B cell (primary cell): ENCODE data around the gene PLCB3. TPM values are rescaled to one million over a fixed set of nuclear protein-coding genes. Genes with fewer than 3 reads are reported as not detected.

ENCODE experiments used
- ATAC-seq: fragments of 200-7000 bp; cut with Tn5 transposase; one replicate; pipeline ENCODE4 v1.10.0; 2021; ENCODE audit warnings: low read depth, mild to moderate bottlenecking, moderate number of reproducible peaks, moderate library complexity
- CTCF ChIA-PET: fragments of 350-600 bp; sonication (Branson Sonifier 250); formaldehyde crosslinking; loops from one replicate; lab custom pipeline; 2021; ENCODE audit warnings: antibody characterized with exemption, inconsistent platforms; lab: Charles Lee
- POLR2A ChIA-PET: fragments of 350-600 bp; sonication (Branson Sonifier 250); formaldehyde crosslinking; loops from one replicate; lab custom pipeline; 2021; ENCODE audit warnings: antibody characterized with exemption; lab: Charles Lee
- DNase-seq: peaks from one replicate; pipeline ENCODE4 v3.0.0; 2013
- H2AFZ ChIP-seq: 2 replicates; pipeline ENCODE4 v1.6.1; 2012; ENCODE audit warnings: mild to moderate bottlenecking, low read depth, low read length; ENCODE audit not compliant: insufficient read depth, poor library complexity, severe bottlenecking
- H3K27ac ChIP-seq, 2 donors: 1 replicate in 1 of 2; 2 replicates in 1 of 2; pipeline ENCODE4 v1.5.1; 2012 to 2013; ENCODE audit warnings: low read length in 2 of 2, mild to moderate bottlenecking in 2 of 2, moderate library complexity in 1 of 2
- H3K27me3 ChIP-seq, 4 experiments: fragments of 200-600 bp in 1 of 4; sonication (generic) in 1 of 4; replicated peaks in 1 of 4; 1 replicate in 2 of 4; 2 replicates in 2 of 4; pipeline versions ENCODE4 v1.6.1 to v1.7.0; 2013 to 2016; ENCODE audit warnings: low read length in 3 of 4, mild to moderate bottlenecking in 2 of 4, mixed read lengths in 1 of 4, moderate library complexity in 1 of 4; ENCODE audit not compliant: insufficient read depth in 4 of 4, control insufficient read depth in 3 of 4; ENCODE audit errors: control extremely low read depth in 1 of 4
- H3K36me3 ChIP-seq, 2 experiments: replicated peaks in 1 of 2; 1 replicate in 1 of 2; 2 replicates in 1 of 2; pipeline versions ENCODE4 v1.6.1 to v1.7.1; 2013; ENCODE audit warnings: low read length in 1 of 2; ENCODE audit not compliant: insufficient read depth in 2 of 2, control insufficient read depth in 1 of 2; ENCODE audit errors: control extremely low read depth in 1 of 2, extremely low read depth in 1 of 2
- H3K4me1 ChIP-seq, 2 donors: fragments of 200-600 bp in 1 of 2; sonication (generic) in 1 of 2; 1 replicate in 1 of 2; 2 replicates in 1 of 2; pipeline versions ENCODE4 v1.5.1 to v1.6.1; 2013 to 2017; ENCODE audit warnings: low read length in 2 of 2; ENCODE audit not compliant: control insufficient read depth in 2 of 2, insufficient read depth in 2 of 2
- H3K4me2 ChIP-seq: replicated peaks from 2 replicates; pipeline ENCODE3; 2012; ENCODE audit warnings: mild to moderate bottlenecking, low read depth, low read length; ENCODE audit not compliant: poor library complexity, severe bottlenecking
- H3K4me3 ChIP-seq, 5 experiments: fragments of 200-600 bp in 1 of 5; sonication (generic) in 1 of 5; 1 replicate in 3 of 5; 2 replicates in 2 of 5; pipeline versions ENCODE4 v1.5.1 to v1.7.0; 2011 to 2016; ENCODE audit warnings: low read length in 4 of 5, mild to moderate bottlenecking in 4 of 5, low read depth in 2 of 5, control low read depth in 1 of 5, moderate library complexity in 1 of 5; ENCODE audit not compliant: insufficient read depth in 1 of 5; ENCODE audit errors: control extremely low read depth in 1 of 5, extremely low read depth in 1 of 5
- H3K79me2 ChIP-seq: fragments of 200-600 bp; sonication (generic); one replicate; pipeline ENCODE4 v1.6.0; 2016; ENCODE audit warnings: low read length; ENCODE audit not compliant: control insufficient read depth, insufficient read depth
- H3K9ac ChIP-seq: fragments of 200-600 bp; sonication (generic); 2 replicates; pipeline ENCODE4 v1.6.1; 2017; ENCODE audit warnings: mild to moderate bottlenecking, low read length, moderate library complexity
- H3K9me3 ChIP-seq, 3 donors: one replicate each; pipeline versions ENCODE4 v1.6.1 to v1.7.1; 2013; ENCODE audit warnings: low read length in 2 of 3; ENCODE audit not compliant: control insufficient read depth in 2 of 3, insufficient read depth in 1 of 3; ENCODE audit errors: control extremely low read depth in 1 of 3
- H4K20me1 ChIP-seq: 2 replicates; pipeline ENCODE4 v1.6.0; 2012; ENCODE audit warnings: mild to moderate bottlenecking, low read length; ENCODE audit not compliant: insufficient read depth, control insufficient read depth, poor library complexity, severe bottlenecking
- H3K27ac Mint-ChIP-seq: one replicate; pipeline ENCODE4 v1.8.0; 2021; ENCODE audit warnings: mixed read lengths
- H3K27me3 Mint-ChIP-seq: one replicate; pipeline ENCODE4 v1.8.0; 2021; ENCODE audit warnings: mixed read lengths
- H3K4me1 Mint-ChIP-seq: one replicate; pipeline ENCODE4 v1.8.0; 2021; ENCODE audit warnings: mixed read lengths
- H3K4me3 Mint-ChIP-seq: one replicate; pipeline ENCODE4 v1.8.0; 2021; ENCODE audit warnings: mixed read lengths
- H3K9me3 Mint-ChIP-seq: one replicate; pipeline ENCODE4 v1.8.0; 2022; ENCODE audit warnings: mixed read lengths; ENCODE audit not compliant: insufficient read depth
- EZH2 ChIP-seq: IDR thresholded peaks from 2 replicates; pipeline ENCODE4 v1.6.1; 2012; ENCODE audit warnings: borderline replicate concordance, low read depth, mild to moderate bottlenecking, moderate library complexity, low read length; ENCODE audit not compliant: insufficient read depth, poor library complexity, severe bottlenecking
- WGBS: methylation state at CpG from one replicate; pipeline ENCODE4 v1.1.5; 2013; ENCODE audit warnings: missing lambda C conversion rate; ENCODE audit not compliant: insufficient coverage; 5-methylcytosine and 5-hydroxymethylcytosine counted together
- intact Hi-C: fragments of 100-400 bp; cut with micrococcal nuclease; formaldehyde crosslinking; loops from one replicate; pipeline ENCODE4 v1.10.0; 2022
- polyA plus RNA-seq: library from polyadenylated mRNA; depleted of rRNA; stranded (reverse); fragments of >200 nt; gene quantifications from 2 replicates; pipeline ENCODE4 v1.2.3, GENCODE V29; 2012
- total RNA-seq, 2 donors: library from RNA; stranded (reverse); fragments of 120-200 nt in 1 of 2; gene quantifications; 1 replicate in 1 of 2; 2 replicates in 1 of 2; pipeline versions ENCODE4 v1.2.3 to v1.2.4, GENCODE V29; 2013 to 2022
- TF ChIP-seq, protein P1 (sequence below): fragments of 200-600 bp; IDR thresholded peaks from one replicate; pipeline ENCODE4 v1.8.0; 2022; ENCODE audit warnings: antibody characterized with exemption, mild to moderate bottlenecking

The PLCB3 gene
- total and polyA plus RNA-seq, 2 donors (not counting 1 experiment from before 2014, with no cell fraction given), result 3.0 to 8.1 TPM

DNA sequence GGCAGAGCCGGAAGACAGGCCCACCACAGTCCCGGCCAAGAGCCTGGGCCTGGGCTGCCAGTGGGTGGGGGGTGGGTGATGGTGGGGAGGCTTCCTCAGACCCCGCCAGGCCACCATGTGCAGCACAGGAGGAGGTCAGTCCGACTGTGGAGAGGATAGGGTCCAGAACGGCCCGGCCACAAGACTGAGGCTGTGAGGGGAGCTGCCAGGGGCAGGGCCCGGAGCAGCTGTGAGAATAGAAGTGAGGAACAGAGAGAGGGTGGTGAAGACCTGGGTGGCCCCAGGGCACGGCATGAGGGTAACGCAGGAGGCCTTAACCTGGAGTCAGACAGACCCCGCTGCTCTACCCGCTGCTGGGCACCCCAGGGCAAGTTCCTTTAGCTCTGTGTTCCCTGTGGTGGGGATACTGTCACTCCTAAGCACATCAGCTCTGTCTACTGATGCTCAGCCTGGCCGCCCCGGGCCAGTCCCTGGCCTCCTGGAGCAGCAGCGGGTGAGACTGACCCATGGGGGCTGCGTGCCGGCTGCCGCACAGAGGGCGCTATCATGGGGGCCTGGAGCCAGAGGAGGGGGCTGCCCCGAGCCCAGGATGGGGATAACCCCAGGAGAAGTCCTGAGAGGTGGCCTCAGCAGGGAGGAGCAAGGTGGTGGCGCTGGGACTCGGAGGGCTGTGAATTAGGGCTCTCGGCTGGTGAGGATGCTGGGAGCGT is 43.1 kb upstream of the PLCB3 start:
- H3K27ac ChIP-seq, result peak overlapping the region; percentile 73 to 90
- H2AFZ ChIP-seq, result peak overlapping the region; percentile 74
- peaks cover 0 to 41% of the 10 kb centered on the region in 2 experiments for H3K36me3 ChIP-seq
- Mint-ChIP-seq H3K4me1 (peaks cover 57% of the 10 kb centered on the region), H3K27me3 (no peaks in the 10 kb centered on the region), H3K4me3 (peak overlapping the region; percentile 90), H3K9me3 (no peaks in the 10 kb centered on the region), H3K27ac (peak overlapping the region; percentile 96)
- H3K4me3 ChIP-seq, result peak overlapping the region in 4 of 5 experiments; percentile 72 to 95 (median 85)
- no peaks in the 10 kb centered on the region for H3K9me3 ChIP-seq
- peaks cover 37% of the 10 kb centered on the region for H4K20me1 ChIP-seq
- CTCF ChIA-PET, result interaction anchor here (0.6 to 10.3 kb wide), 12 partner anchors 8 to 1322 kb away, joined by 3 to 243 read pairs (median 17); partner anchors contain the start of genes CATSPERZ, ESRRA, NUDT22 and PLCB3
- 67% methylated on average over 21 of the region's 23 CpGs for WGBS
- ATAC-seq (no peak), DNase-seq (no peak)
- POLR2A ChIA-PET, result interaction anchor here (0.5 to 4.8 kb wide), 16 partner anchors 8 to 1543 kb away, joined by 3 to 78 read pairs (median 6); partner anchors contain the start of genes BAD, C11orf98, DNAJC4 and FKBP2
- peak overlapping the region; percentile 99 for H3K4me2 ChIP-seq
- TF ChIP-seq, protein P1, sequence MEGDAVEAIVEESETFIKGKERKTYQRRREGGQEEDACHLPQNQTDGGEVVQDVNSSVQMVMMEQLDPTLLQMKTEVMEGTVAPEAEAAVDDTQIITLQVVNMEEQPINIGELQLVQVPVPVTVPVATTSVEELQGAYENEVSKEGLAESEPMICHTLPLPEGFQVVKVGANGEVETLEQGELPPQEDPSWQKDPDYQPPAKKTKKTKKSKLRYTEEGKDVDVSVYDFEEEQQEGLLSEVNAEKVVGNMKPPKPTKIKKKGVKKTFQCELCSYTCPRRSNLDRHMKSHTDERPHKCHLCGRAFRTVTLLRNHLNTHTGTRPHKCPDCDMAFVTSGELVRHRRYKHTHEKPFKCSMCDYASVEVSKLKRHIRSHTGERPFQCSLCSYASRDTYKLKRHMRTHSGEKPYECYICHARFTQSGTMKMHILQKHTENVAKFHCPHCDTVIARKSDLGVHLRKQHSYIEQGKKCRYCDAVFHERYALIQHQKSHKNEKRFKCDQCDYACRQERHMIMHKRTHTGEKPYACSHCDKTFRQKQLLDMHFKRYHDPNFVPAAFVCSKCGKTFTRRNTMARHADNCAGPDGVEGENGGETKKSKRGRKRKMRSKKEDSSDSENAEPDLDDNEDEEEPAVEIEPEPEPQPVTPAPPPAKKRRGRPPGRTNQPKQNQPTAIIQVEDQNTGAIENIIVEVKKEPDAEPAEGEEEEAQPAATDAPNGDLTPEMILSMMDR, result no peak
- no peak for TF ChIP-seq EZH2
- H3K79me2 ChIP-seq, result peaks cover 37% of the 10 kb centered on the region
- intact Hi-C loops, result loop anchor here (10.0 kb wide), 1 partner anchor 447 kb away; no protein-coding TSS in a partner anchor
- no peaks in the 10 kb centered on the region for H3K27me3 ChIP-seq
- peak overlapping the region; percentile 93 for H3K9ac ChIP-seq
- H3K4me1 ChIP-seq, result peaks cover 30 to 58% of the 10 kb centered on the region in 2 donors
